Stimulated activated CD8-positive, alpha-beta memory T cell treated with anti-CD3 and anti-CD28 coated beads, Interleukin-2, amount 100 ng/mL, for 1 hour (primary cell): Measurements from ENCODE around the gene BRD3.
A peak's percentile ranks its signal among the peaks of the same experiment; 100 is the strongest.

Experiments used
- DNase-seq, 2 donors: peaks; one replicate each; pipeline ENCODE4 v3.0.0-alpha.2; 2020; ENCODE audit warnings: low read depth in 2 of 2

BRD3 gene

DNA sequence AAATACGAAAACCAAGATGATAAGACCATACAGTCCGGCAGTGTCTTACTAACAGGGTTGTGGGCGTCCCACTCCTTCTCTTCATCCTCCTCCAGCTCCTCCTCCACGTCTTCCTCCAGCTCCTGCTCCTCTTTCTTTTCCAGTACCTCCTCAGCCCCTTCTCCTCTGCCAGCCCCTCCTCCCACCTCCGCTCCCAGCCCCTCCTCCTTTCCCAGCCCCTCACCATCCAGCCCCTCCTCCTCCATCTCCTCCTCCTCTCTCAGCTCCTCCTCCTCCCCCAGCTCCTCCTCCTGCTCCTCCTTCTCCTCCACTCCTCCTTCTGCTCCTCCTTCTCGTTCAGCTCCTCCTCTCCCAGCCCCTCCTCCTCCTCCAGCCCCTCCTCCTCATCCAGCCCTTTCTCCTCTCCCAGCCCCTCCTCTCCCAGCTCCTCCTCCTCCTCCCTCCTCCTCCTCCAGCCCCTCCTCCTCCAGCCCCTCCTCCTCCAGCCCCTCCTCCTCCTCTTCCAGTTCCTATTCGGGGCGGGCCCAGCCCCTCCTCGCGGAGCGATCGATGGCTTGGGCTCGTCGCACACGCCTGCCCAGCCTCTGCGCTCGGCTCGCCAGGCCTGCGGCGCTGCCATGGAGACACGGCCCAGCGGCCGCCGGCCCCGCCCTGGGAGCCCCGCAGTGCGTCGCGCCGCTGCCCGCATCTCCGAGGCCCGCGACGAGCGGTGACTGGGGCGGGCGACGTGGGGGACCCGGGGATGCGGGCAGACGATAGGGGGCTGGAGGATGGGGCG, 42.8 kb downstream of the BRD3 start, which contains the start of gene BRD3OS:
Gene BRD3OS (plus strand): TSS at position 654 of the 778 bp plus-strand sequence. CDS start 1,267 bp downstream, outside the sequence.
- peak; percentile 71 to 83 for DNase-seq

DNA sequence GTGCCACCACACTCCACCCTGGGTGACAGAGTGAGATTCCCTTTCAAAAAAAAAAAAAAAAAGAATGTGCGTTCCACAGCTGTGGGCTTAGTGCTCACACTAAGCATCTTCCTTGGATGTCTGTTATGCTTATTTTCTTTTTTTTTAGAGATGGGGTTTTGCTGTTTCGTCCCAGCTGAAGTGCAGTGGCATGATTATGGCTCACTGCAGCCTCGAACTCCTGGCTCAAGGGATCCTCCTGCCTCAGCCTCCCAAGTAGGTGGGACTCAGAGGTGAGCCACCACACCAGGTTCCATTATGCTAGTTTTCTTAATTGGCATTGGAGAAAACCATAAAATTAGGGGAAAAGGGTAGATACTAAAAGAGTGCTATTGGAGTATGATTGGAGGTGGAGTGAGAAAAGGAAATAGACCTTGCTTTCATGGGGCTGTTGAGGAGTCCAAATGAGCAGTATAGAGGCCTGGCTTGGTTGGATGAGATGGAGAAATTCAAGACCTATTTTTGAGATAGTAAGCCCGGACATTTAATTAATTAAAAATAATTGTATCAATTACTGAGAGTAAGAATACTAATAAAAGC, 43.5 kb downstream of the BRD3 start:
- DNase-seq: no peak

DNA sequence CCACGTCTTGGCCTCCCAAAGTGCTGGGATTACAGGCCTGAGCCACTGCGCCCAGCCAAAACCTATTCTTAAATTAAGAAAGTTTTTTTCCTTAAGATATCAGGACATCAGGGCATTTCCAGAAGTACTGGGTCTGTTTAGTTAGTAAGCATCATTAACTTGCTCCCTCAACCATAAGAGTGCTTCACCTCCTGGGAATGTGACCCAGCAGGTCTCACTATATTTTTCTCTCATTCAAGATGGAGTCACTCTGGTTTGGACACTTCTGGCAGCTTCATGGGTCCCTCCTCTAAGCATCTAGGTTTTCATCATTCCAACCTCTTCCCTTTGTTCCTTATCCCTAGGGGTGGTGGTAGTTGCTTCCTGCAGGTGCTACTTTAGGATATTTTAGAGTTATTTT, 52.9 kb downstream of the BRD3 start:
- DNase-seq: no peak

DNA sequence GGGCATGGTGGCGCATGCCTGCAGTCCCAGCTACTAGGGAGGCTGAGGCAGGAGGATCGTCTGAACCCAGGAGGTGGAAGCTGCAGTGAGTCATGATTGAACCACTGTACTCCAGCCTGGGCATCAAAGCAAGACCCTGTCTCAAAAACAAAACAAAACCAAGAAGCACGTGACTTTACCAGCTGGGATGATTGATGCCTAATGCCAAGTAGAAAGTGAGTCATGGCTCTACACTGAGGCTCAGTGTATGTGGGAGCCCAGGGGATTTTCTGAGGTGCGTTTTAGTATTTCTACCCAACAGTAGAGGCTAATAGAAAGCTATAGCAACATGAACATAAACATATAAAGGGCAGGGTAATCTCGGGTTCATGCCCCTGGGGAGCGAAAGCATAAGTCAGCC, 56.4 kb downstream of the BRD3 start:
- DNase-seq: no peak

DNA sequence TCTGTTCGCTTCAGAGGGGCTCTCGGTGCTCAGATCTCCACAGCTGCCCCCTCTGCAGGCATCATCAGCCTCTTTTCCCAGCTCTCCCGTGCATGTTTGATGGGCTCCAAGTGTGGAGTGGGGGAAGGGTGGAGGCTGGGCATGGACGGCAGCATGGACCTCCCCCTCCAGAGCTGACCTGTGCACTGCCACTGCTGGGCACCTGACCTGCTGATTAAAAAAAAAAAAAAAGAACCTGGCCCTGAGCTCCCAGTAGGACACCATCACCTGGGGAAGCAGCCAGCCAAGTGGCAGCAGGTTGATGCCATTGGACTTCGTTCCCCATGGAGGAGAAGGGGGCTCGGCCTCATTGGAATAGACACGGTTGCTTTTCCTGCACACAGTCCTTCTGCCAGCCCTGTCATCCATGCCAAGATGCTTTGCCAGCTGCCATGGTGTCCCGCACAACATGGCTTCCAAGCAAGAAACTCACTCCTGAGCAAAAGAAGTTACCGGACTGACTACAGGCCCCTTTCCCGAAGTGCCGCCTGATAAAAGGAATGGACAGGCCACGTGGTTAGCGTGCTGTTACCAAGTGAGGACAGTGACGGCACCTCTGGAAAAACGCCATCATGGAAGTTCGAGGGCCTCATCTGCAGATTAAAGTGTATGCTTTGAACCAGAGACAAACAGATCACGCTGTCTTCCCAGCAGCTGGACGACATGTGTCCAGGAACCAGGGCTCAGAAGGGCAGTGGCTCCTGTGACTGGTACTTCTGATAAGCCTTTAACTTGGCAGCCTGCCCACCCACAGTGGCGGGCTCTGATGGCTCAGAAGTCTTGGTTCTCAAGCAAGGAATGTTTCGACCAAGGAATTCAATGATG, 57.3 kb downstream of the BRD3 start:
- no peak for DNase-seq

DNA sequence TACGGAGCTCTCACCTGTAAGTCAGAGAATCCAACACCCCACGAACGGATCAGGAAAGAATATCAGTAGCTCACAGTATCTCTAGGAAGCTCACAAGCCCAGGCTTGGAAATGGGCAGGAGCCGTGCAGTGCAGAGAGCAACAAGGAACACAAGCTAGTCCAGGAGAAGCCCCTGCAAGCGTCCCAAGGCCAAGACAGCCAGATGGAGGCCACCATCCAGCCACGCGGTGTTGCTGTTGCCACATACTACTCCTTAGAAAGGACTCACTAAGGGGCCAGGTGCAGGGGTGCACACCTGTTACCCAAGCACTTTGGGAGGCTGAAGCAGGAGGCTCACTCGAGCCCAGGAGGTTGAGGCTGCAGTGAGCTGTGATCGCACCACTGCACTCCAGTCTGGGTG, 60.3 kb downstream of the BRD3 start:
- no peak for DNase-seq

DNA sequence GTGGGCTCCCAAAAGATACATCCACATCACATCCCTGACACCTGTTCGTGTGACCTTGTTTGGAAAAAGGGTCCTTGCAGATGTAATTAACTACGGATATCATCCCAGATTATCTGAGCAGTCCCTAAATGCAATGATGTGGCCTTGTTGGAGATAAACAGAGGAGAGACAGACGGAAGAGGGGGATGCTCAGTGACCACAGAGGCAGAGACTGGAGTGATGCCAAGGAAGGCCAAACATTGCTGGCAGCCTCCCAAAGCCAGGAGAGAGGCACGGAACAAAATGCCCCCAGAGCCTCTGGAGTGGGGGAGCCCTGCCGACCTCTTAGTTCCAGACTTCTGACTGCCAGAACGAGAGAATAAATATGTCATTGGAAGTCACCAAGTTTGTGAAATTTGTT, 60.7 kb downstream of the BRD3 start:
- no peak for DNase-seq

DNA sequence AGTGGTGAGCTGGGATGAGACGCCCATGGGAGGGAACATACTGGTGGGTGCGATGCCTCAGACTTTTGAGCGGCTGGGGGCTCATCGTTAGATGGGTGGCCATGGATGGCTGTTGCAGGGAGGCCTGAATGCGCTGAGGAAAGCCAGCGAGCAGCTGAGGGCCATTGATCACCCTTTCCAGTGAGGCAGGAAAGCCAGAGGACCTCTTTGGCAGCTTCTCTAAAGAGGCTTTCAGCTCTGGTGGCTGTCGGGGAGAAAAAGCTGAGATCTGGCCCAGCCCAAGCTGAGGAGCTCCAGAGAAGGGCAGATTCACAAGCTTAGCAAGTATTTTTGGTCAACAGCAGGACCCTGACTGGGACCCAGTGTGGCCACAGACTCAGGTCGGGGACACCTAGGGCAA, 62.4 kb downstream of the BRD3 start:
- no peak for DNase-seq

DNA sequence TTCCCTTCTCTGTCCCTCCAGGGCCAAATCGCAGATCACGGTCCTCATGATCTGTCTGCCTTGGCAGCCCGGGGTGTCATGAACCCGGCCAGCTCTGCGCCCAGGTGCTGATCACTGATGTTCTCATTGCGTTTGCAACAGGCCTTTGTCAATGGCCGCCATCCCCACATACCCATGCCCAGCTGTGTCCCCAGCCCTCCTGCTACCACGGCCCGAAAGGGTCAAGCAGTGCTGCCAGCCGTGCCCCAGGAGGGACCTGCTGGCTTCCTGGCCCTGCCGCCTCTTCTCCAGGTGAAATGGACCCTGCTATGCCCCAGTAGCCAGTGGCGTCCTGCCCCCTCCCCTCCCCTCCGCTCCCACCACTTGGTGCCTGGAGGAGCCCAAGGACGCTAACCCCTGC, 62.9 kb downstream of the BRD3 start:
- DNase-seq: no peak

DNA sequence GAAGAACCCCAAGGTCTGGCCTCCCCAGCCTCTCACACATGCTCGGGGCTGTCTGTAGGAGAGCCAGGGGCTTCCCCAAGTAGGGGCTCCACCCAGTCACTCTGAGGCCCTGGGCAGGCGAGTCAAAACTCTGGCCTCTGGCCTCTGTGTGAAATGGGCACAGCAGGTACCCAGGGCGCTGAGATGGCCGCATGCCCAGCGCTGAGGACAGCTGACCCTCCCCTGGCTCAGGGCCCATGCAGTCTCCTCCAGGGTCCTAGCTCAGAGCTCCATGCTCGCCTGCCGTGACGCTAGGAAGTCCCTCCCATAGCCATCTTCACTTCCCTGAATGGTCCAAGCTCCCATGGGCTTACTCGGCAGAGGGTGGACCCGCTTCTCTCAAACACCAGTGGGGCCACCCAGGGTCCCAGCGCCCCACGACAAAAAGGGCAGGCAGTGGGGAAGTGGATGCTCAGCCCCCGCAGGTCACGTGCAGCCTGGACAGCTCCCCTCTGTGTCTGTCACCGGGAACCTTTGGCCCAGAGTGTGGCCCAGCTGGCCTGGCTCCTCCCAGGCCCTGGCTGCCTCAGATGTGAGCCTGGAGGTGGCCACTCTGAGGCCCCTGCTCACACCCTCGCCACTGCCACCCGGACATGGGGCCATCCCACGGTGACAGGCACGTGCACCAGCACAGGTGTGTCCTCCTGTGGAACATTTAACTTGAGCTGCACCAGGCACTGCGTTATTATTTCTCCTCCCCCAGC, 63.5 kb downstream of the BRD3 start:
- no peak for DNase-seq

DNA sequence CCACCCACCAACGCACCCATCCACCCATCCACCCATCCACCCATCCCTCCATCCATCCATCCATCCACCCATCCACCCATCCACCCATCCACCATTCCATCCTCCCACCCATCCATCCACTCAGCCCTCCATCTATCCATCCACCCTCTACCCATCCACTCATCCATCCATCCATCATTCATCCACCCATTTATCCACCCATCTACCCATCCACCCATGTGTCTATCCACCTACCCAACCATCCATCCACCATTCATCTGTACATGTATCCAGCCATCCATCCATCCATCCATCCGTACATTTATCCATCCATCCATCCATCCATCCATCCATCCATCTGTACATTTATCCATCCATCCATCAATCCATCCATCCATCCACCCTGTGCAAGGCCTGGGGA, 64.6 kb downstream of the BRD3 start:
- DNase-seq: no peak

DNA sequence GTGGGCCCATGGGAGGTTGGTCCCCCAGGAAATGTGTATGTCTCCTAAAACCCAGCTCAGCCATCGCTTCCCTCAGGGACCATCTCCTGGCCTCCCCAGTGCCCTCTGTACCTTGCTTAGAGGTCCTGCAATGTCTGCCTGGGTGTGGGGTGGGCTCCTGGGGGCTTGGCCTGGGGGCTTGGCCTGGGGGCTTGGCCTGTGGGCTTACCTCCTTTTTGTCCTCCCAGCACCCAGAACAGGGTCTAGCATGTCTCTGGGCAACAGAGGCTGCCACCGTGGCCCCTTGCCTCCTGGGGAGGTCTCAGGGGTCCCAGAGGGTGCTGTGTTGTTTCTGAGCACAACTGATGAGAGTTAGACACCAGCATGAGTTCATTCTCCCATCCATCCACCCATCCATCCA, 65.0 kb downstream of the BRD3 start:
- DNase-seq: no peak

DNA sequence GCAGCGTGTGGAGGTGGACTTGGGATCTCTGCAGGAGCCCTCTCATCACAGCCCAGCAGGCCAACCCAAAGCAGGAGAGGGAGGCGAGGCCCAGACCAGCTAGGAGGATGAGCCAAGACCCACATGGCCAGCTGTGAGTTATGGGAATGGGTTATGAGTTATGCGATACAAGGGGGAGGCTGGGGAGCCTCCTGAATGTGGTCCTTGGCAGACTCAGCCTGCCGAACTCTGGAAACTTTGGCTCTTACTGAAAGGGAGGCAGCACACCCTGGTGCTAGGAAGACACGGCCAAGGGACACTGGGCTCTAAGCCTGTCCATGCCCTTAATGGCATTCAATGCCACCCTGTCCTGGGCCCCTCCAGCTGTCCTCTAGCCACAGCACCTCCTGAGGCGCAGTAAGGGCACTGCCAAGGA, 68.0 kb downstream of the BRD3 start:
- no peak for DNase-seq

DNA sequence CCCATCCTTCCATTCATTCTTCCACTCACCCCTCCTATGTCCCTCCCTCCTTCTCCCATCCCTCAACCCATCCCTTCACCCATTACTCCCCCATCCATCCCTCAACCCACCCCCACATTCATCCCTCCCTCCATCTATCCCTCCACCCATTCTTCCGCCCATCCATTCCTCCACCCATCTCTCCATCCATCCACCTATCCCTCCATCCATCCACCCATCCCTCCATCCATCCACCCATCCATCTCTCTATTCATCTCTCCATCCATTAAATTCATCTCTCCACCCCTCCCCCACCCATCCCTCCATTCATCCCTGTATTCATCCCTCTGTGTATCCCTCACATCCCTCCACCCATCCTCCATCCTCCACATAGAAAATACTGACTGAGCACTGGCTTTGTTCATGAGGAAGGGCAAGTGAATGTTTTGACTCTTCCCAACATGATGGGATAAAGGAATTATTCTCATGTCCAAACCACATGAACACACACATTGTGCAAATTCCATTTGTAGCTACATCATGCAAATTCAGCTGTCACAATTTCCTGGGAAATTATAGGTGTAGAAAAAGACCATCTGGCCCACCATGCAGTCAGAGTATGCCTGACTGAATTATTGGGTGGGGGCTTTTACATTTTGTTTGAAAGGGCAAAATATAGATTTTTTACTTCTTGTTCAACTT, 68.8 kb downstream of the BRD3 start:
- DNase-seq: no peak

DNA sequence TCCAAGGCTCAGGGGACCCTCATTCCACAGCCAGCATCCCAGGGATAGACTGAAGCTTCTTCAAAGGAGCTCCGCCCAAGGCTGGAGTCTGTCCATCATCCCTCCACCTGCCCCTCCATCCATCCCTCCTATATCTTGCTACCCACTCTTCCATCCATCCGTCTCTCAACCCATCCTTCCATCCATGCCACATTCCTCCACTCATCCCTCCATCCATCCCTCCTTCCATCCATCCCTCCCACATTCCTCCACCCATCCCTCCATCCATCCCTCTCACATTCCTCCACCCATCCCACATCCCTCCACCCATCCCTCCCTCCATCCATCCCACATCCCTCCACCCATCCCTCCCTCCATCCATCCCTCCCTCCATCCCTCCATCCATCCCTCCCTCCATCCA, 70.2 kb downstream of the BRD3 start:
- DNase-seq: no peak

DNA sequence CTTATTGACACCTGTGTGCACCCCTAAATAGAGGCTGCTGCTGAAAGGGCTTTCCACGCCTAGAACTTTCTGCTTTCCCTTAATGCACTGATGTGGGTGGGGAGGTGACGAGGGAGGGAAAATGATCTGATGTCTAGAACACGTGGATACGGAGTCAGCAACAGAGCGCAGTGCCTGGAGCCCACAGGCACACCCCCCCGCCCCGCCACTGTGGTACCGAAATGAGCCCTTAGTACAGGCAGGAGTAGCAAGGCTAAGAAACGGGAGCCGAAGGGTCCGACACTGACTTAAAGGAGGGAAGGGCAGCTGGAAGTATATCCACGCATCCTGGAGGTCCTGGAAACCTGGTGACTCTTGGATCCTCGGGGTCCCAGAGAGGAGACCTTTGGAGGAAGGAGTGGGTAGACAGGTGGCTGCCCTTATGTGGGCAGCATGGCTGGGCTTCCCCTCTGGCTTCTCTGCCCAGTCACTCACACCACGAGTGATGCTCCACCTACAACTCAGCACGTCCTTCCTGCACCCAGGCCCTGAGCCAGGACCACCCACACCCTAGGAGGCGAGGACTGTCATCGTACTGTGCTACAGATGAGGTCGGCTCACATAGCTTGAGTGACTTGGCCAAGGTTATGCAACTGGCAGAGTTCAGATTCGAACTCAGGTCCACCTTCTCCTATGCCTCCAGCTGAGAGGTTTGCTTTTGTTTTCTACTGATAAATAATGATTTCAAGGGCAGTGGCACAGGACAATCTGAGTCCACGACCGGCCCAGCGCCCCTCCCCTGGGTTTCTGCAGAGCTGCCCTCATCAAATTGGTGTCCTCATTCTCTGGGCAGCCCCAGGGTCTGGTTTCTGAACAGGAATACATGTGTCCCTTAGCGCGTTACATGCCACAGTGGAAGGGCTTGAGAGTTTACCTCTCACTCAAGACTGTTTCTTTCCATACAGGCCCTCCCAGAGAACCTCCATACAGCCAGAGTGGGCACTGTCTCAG, 71.0 kb downstream of the BRD3 start:
- DNase-seq: no peak

DNA sequence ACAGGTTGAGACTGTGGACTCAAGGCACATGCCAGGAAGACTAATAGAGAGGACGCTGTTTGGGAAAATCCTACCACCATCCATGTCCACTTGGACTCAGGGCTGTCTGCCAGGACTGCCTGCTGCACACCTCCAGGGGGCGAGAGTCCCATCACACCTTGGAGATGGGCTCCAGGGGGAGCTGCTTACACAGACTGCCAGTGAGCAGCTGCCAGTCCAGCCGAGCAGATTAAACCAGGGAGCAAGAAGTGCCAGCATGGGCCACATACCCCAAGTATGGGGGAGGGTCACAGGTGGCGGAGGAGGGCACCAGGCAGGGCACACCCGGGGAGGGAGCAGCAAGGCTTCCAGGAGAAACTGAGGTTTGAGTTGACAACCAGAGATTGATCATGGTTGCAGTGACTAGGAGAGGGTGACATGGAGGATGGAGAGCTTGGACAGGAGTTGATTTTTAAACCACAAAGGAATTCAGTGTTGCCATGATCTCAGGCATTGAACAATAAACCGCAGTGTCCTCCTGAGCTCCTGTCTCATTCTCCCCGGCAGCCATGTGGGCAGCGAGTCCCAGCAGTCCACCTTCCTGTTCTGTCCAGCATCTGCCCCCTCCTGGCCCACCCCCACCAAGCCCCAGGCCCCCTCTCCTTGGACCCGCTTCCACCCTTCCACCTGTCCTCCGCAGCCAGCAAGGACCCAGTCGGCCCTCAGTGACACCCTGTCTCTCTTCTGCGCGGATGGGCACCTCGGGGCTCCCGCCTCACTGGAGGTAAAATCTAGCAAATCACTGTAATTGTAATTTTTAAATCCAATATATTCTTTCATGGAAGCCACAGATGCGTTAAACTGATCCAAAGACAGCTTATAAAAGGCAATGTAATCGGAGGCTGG, 72.6 kb downstream of the BRD3 start:
- no peak for DNase-seq

DNA sequence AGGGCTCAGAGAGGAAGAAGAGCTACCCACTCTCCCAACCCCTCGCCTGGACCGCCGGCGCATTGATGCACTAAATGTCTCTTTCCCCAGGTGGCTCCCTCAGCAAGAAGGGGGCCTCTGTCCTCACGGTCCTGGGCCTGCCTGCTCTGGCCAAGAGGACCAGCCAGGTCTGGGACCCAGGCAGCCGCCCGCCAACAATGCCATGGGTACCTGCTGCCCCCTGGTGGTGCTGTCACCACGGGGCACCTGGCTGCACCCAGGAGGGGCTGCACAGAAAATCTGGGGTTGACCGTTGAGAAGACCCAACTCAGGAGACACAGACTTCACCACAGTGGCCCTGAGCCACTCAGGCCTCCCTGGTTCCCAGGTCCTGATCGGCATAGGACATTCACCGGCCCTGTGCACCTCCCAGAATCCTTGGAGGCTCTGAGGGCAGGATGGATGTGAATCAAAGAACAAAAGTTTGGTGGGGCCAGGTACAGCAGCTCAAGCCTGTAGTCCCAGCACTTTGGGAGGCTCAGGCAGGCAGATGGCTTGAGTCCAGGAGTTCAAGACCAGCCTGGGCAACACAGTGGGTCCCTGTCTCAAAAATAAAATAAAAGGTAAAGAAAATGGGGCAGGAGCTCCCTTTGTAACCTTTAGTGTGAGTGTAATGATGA, 73.3 kb downstream of the BRD3 start:
- peak; percentile 59 to 66 for DNase-seq
